Activated CD8-positive, alpha-beta memory T cell treated with anti-CD3 and anti-CD28 coated beads, Interleukin-2, amount 50 U/mL, for 1 hour (primary cell): ENCODE data around the gene NAV1.
"Not testable (repeated sequence)": the region's sequence is repeated elsewhere in the genome, so short reads cannot be mapped to it uniquely, and the experiment has no call there.

ENCODE experiments used
- DNase-seq: peaks from one replicate; pipeline ENCODE4 v3.0.0-alpha.2; 2020; ENCODE audit errors: extremely low read depth

NAV1 gene, protein sequence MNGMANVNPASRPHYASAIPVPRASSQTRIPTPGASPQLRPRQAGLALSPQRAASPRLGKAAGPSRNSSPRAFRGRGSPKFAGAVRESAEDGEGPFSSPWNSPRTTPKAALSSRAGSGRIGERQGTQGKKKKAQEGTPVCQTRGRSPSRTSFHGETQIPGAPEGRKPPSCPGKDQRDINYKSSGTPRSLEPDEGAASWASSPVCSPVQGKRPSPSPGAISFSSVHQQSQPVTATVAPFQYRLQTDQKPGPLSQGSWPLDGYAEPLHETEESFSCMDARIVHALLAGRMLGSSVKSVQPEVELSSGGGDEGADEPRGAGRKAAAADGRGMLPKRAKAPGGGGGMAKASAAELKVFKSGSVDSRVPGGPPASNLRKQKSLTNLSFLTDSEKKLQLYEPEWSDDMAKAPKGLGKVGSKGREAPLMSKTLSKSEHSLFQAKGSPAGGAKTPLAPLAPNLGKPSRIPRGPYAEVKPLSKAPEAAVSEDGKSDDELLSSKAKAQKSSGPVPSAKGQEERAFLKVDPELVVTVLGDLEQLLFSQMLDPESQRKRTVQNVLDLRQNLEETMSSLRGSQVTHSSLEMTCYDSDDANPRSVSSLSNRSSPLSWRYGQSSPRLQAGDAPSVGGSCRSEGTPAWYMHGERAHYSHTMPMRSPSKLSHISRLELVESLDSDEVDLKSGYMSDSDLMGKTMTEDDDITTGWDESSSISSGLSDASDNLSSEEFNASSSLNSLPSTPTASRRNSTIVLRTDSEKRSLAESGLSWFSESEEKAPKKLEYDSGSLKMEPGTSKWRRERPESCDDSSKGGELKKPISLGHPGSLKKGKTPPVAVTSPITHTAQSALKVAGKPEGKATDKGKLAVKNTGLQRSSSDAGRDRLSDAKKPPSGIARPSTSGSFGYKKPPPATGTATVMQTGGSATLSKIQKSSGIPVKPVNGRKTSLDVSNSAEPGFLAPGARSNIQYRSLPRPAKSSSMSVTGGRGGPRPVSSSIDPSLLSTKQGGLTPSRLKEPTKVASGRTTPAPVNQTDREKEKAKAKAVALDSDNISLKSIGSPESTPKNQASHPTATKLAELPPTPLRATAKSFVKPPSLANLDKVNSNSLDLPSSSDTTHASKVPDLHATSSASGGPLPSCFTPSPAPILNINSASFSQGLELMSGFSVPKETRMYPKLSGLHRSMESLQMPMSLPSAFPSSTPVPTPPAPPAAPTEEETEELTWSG (N-terminal part only)

GRCh38 chr1:201538612-201539551 lies at the start of gene NAV1:
NAV1 (plus strand) TSS chr1:201539127; CDS start chr1:201622885, 83,758 bp downstream.
- no peak for DNase-seq

DNA sequence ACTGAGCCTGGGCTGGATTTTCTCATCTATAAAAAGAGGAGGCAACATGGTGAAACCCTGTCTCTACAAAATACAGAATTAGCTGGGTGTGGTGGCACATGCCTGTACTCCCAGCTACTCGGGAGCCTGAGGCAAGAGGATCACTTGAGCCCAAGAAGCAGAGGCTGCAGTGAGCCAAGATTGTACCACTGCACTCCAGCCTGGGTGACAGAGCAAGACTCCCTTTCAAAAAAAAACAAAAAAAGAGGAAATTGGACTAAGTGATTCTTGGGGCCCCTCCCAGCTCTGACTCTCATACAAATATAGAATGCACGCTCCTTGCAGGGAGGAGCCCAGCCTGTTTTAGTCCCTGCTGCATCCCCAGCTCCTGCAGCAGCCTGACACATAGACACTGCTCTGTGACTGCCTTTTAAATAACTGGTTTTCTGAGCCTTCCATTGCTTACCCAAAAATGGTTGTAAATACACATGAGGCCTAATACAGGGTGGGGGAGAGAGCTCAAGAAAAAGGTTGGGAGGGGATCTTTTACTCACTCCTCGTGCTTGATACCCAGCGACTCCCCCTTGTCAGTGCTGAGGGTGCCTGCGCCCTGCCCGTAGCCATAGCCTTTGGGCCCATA lies 49.2 kb upstream of the NAV1 start:
- no peak for DNase-seq

- no peak for DNase-seq
These were observed 48.2 kb upstream of the NAV1 start for GRCh38 chr1:201490708-201491131.

GRCh38 chr1:201491896-201492511 lies 46.9 kb upstream of the NAV1 start:
- DNase-seq = no peak

DNA sequence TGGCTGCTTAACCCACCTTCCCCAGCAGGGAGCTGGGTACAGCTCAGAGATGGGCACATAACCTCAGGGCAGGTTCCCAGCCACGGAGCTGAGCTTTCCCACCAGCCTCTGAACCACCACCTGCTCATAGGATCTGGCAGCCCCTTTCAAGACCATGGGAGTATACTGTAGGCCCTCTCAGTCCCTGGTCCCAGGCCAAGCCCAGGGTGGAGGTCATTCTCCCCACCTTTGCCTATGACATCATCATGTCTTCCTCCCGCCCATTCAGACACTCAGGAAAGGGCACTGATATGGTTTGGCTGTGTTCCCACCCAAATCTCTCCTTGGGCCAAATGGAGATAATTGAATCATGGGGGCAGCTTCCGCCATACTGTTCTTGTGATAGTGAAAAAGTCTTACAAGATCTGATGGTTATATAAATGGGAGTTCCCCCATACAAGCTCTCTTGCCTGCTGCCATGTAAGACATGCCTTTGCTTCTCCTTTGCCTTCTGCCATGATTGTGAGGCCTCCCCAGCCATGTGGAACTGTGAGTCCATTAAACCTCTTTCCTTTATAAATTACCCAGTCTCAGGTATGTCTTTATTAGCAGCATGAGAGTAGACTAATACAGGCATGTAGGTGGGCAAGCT lies 45.8 kb upstream of the NAV1 start:
- DNase-seq = not testable (repeated sequence)

- DNase-seq = no peak
These were observed 44.9 kb upstream of the NAV1 start for GRCh38 chr1:201493757-201494617.

GRCh38 chr1:201495551-201496295 lies 43.2 kb upstream of the NAV1 start:
- no peak for DNase-seq

- DNase-seq = no peak
These were observed 42.6 kb upstream of the NAV1 start for GRCh38 chr1:201496296-201496690.

DNA sequence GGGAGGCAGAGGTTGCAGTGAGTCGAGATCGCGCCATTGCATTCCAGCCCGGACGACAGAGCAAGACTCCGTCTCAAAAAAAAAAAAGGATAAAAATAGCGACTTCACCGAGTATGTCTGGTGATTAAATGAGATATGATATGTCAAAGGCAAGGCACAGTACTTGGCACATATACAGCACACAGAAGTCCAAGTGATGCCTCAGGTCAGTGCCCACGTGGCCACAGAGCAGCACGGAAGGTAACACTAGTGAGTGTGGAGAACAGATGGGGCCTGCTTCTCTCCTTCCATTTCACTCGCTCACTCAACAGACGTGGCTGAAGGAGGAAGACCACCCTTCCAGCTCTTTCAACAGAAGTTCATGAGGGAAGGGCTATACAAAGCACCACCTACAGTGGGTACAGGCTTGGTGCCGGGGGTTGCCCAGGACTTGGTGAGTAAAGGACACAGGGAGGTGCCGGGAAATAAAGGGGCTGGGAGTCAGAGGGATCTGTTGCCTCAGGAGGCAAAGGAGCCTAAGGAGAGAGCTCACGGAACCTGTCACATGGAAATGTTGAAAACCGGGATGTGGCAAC lies 40.9 kb upstream of the NAV1 start:
- DNase-seq = no peak

- DNase-seq = no peak
These were observed 40.3 kb upstream of the NAV1 start for GRCh38 chr1:201498621-201499020.

- no peak for DNase-seq
These were observed 39.7 kb upstream of the NAV1 start for GRCh38 chr1:201499191-201499590.

DNA sequence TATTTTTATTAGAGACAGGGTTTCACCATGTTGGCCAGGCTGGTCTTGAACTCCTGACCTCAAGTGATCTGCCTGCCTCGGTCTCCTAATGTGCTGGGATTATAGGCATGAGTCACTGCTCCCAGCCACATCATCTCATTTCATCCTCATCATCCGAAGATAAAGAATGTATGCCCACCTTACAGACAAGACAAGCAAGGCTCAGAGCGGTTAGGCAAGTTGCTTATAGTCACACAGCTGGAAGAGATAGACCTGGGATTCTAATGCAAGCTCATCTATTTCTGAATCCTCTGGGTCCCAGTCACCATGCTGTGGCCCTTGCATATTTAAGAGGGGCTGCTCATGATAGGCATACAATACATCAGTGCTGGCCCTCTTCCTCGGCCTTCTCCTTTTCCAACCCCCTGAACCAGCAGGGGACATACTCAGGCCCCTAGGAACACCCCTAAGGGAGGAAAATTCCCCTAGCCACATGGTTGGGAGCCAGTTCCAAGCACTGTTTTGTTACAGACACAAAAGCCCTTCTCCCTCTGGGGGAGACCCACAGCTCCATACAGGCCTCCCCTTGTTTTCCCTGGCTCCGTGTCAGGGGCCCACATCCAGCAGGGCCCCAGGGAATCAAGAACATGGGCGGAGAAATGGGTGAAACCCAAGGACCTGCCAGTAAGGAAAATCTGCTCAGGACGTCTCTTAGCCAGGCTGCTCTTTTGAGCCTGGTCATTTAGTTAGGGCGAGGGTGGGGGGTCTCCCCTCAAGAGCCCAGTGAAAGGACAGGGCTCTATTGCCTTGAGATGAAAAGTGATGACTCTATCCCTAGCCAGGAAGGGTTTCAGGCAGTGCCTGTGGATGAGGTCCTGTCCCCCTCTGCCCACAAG lies 38.9 kb upstream of the NAV1 start:
- DNase-seq = no peak

GRCh38 chr1:201500670-201501120 lies 38.2 kb upstream of the NAV1 start:
- DNase-seq = no peak

DNA sequence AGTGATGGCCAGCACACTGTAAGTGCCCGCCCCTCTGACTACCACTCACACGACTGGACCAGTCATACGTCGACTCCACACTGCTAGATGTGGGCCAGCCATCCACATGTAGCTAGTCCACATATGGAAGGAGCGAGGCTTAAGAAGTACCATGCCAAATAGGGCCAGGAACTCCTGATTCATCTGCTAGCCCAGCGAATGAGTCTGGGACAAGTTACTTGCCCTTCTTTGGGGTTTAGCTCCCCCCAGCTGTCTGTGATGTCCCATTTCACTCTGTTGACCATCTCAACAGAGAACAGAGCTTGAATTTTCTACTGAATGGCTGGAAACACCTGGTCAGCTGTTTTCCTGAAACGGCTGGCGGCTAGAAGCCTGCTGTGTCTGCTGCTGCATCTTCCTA lies 37.8 kb upstream of the NAV1 start:
- no peak for DNase-seq

DNA sequence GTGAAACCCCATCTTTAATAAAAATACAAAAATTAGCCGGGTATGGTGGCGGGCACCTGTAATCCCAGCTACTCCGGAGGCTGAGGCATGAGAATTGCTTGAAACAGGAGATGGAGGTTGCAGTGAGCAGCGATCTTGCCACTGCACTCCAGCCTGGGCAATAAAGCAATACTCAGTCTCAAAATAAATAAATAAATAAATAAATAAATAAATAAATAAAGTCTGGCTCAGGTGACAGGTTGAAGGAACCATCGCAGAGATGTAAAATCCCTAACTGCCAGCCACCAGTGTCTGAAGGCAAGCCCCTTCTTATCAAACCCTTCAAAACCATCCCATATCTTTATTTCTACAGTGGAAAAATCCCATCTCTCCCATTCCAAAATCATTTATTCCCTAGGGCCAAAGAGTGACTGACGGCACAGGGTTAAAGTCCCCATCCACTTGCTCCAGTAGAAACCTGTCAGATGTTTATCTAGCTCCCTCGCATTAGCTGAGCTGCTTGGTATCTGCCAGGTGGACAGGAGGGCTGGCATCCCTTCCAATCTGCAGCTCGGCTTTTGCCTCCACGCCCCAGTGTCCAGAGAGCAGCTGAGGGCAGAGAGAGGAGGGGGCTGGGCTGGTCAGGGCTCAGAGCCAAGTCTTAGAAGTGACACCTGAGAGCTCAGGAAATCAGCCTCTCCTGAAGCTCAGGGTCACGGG lies 37.0 kb upstream of the NAV1 start:
- DNase-seq = no peak

DNA sequence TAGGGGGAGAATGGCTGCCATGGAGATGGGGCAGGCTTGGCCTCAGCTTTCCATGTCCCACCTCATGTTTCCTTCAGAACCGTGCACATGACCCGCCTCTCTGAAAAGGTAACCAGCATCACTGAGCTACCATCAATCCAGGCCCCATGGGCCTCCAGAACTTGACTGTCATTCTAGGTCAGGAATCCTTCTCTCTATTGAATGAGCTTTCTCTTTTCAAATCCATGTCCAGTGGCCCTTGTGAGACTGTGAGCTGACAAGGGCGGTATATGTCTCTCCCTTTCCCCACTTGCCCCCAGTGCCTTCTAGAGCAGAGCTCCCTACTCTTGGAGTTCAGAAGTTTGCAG lies 36.4 kb upstream of the NAV1 start:
- DNase-seq = no peak
